ENCODE data around the gene KCNK2.

KCNK2 gene, protein sequence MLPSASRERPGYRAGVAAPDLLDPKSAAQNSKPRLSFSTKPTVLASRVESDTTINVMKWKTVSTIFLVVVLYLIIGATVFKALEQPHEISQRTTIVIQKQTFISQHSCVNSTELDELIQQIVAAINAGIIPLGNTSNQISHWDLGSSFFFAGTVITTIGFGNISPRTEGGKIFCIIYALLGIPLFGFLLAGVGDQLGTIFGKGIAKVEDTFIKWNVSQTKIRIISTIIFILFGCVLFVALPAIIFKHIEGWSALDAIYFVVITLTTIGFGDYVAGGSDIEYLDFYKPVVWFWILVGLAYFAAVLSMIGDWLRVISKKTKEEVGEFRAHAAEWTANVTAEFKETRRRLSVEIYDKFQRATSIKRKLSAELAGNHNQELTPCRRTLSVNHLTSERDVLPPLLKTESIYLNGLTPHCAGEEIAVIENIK

DNA sequence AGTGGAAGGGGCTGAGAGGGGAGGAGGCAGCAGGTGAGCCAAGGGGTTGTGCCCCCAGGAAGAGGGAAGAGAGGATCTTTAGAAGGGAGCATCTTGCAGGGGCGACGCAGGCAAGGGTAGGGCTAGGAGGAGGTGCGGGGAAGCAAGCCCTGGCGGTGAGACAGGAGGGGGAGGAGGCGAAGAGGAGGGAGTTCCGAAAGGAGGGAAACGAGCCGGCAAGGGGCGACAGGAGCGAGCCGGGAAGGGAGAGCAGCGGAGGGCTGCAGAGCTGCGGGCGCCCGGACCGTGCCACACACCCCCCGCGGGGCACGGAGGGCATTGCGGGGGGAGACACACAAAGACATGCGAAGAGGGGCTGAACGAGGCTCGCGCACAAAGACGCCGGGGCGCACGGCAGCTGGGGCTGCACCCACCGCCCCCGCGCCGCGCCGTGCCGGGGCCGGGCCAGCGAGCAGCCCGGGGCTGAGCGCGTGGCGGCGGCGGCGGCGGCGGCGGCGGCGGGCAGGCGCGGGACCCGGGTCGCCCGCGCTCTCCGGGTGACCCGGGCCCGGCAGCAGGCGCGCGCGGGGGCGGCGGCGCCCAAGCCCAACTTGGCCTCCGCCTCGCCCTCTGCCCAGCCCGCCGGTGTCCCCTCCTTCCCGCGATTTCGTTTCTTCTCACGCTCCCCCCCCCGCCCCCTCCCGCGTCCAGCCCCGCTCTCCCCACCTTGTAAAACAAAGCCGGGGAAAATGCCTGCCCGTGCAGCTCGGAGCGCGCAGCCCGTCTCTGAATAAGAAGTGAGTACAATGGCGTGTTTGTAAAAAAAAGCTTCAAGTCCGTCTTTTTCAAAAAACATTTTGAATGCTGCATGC is at the start of gene KCNK2:
Gene KCNK2 (plus strand): TSS at position 206 of the 851 bp plus-strand sequence. CDS start 649 bp downstream, outside the sequence.
- DNase-seq (ENCODE audit: low spot score) = peak; percentile 33
- in situ Hi-C loops (cut with MboI; ENCODE audit: low sequenced_read_pairs, unreplicated experiment) = no loop called here
- TF ChIP-seq, protein P1, sequence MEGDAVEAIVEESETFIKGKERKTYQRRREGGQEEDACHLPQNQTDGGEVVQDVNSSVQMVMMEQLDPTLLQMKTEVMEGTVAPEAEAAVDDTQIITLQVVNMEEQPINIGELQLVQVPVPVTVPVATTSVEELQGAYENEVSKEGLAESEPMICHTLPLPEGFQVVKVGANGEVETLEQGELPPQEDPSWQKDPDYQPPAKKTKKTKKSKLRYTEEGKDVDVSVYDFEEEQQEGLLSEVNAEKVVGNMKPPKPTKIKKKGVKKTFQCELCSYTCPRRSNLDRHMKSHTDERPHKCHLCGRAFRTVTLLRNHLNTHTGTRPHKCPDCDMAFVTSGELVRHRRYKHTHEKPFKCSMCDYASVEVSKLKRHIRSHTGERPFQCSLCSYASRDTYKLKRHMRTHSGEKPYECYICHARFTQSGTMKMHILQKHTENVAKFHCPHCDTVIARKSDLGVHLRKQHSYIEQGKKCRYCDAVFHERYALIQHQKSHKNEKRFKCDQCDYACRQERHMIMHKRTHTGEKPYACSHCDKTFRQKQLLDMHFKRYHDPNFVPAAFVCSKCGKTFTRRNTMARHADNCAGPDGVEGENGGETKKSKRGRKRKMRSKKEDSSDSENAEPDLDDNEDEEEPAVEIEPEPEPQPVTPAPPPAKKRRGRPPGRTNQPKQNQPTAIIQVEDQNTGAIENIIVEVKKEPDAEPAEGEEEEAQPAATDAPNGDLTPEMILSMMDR (IDR thresholded peaks at IDR 0.05; ENCODE audit: borderline replicate concordance, control extremely low read depth, extremely low read depth, insufficient read depth, missing control alignments) = no peak

DNA sequence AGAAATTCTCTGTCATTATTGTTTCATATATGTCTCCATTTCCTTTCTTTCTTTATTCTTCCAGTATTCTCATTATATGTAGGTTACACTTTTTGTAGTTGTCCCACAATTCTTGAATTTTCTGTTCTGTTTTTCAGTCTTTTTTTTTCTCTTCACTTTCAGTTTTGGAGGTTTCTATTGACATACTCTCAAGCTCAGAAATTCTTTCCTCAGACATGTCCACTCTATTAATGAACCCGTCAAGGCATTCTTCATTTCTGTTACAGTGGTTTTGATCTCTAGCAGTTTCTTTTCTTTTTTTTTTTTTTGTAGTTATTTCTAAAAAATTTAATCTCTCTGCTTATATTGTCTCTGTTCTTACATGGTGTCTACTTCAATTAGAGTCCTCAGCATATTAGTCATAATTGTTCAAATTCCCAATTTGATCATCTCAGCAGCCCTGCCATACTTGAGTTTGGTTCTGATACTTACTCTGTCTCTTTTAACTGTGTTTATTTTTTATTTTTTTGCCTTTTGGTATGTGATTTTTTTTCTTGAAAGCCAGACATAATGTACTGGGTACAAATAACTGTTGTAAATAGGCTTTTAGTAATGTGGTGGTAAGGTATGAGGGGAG is 49.5 kb upstream of the KCNK2 start:
- TF ChIP-seq, protein P1 (IDR thresholded peaks at IDR 0.05; ENCODE audit: borderline replicate concordance, control extremely low read depth, extremely low read depth, insufficient read depth, missing control alignments) = no peak
- in situ Hi-C loops (cut with MboI; ENCODE audit: low sequenced_read_pairs, unreplicated experiment) = no loop called here
- DNase-seq (ENCODE audit: low spot score) = no peak

DNA sequence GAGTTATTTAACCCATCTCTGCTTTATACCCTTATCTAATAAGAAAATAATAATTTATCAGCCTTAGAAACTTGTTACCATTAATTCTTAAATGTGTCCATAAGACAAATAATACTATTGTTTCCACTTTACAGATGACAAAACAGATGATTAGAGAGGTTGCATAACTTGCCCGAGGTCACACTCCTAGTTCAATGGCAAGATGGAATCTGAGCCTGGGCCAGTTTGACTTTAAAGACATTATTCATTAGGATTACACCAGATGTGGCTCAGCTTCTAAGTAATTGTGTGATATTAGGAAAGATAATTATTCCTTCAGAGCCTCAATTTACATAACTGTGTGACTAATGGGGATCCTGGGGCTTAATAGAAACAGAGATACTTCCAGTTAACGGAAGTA is 42.3 kb upstream of the KCNK2 start:
- in situ Hi-C loops (cut with MboI; ENCODE audit: low sequenced_read_pairs, unreplicated experiment) = no loop called here
- TF ChIP-seq, protein P1 (IDR thresholded peaks at IDR 0.05; ENCODE audit: borderline replicate concordance, control extremely low read depth, extremely low read depth, insufficient read depth, missing control alignments) = no peak
- DNase-seq (ENCODE audit: low spot score) = no peak

DNA sequence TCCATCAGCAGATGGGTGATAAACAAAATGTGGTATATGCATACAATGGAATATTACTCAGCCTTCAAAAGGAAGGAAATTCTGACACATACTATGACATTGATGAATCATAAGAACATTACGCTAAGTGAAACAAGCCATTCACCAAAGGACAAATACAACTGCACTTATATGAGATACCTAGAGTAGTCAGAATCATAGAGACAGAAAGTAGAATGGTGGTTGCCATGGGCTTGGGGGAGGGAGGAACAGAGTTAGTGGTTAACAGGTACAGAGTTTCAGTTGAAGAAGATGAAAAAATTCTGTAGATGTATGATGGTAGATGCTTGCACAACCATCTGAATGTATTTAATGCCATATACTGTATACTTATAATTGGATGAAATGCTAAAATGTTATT is 39.1 kb upstream of the KCNK2 start:
- DNase-seq (ENCODE audit: low spot score) = no peak
- TF ChIP-seq, protein P1 (IDR thresholded peaks at IDR 0.05; ENCODE audit: borderline replicate concordance, control extremely low read depth, extremely low read depth, insufficient read depth, missing control alignments) = no peak
- in situ Hi-C loops (cut with MboI; ENCODE audit: low sequenced_read_pairs, unreplicated experiment) = no loop called here

DNA sequence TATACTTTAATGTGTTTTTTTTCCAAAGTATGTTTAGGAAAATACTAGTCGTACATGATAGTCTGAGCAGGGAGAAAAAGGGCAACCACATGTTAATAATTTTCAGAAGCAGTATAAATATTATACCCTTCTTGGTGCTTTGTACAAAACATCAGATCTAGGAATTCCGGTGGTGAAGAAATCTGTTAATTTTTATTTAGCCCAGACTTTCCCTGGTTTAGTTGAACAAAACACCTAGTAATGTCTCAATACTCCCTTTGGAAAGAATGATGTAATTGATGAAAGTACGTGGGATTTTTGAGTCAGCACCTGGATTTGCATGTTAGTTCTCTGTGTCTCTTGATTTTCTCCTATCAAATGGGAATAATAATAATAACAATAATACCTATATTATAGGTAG is 38.4 kb upstream of the KCNK2 start:
- TF ChIP-seq, protein P1 (IDR thresholded peaks at IDR 0.05; ENCODE audit: borderline replicate concordance, control extremely low read depth, extremely low read depth, insufficient read depth, missing control alignments) = no peak
- in situ Hi-C loops (cut with MboI; ENCODE audit: low sequenced_read_pairs, unreplicated experiment) = no loop called here
- no peak for DNase-seq (ENCODE audit: low spot score)

DNA sequence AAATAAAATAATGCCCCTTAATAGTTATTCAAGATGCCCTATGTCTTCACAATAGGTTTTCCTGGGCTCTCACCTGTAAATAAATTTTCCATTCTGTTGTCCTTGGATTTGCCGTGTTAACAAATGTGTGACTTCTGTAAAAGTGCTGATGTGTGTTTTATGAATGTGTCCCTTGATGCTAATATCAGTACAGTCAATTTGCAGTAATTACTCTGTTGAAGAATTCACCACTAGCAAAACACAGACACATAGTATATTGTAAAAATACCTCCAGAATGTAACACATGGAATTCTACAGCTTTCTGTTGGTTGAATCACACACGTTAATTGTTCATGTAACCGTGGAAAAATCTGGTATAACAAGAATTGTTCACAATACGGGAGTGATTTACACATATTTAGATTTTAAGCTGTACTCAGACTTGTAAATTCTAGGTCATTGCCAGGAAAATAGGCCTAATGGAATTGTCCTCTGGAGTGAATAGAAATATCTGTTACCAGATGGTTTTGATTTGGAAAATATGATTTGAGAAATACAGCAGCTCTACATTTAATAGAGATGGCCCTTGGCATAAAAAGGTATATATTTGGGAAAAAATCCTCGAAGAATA is 36.7 kb upstream of the KCNK2 start:
- DNase-seq (ENCODE audit: low spot score) = no peak
- TF ChIP-seq, protein P1 (IDR thresholded peaks at IDR 0.05; ENCODE audit: borderline replicate concordance, control extremely low read depth, extremely low read depth, insufficient read depth, missing control alignments) = no peak
- in situ Hi-C loops (cut with MboI; ENCODE audit: low sequenced_read_pairs, unreplicated experiment) = no loop called here
